Duodenal mucosa (tissue), 2 donors: Measurements from ENCODE around the gene HNF1B.

Experiments used
- H3K27ac ChIP-seq: one replicate; pipeline ENCODE4 v1.7.0; 2013; ENCODE audit warnings: low read depth, low read length
- H3K27me3 ChIP-seq, 2 donors: one replicate each; pipeline ENCODE4 v1.7.0; 2013; ENCODE audit warnings: low read length in 2 of 2, control low read depth in 1 of 2; ENCODE audit not compliant: insufficient read depth in 2 of 2, control insufficient read depth in 1 of 2
- H3K36me3 ChIP-seq, 2 donors: one replicate each; pipeline ENCODE4 v1.7.0; 2013; ENCODE audit warnings: low read length in 2 of 2, control low read depth in 1 of 2; ENCODE audit not compliant: insufficient read depth in 2 of 2, control insufficient read depth in 1 of 2
- H3K4me1 ChIP-seq, 2 donors: one replicate each; pipeline ENCODE4 v1.7.0; 2013; ENCODE audit warnings: low read length in 2 of 2, control low read depth in 1 of 2; ENCODE audit not compliant: insufficient read depth in 2 of 2, control insufficient read depth in 1 of 2
- H3K4me3 ChIP-seq, 2 donors: one replicate each; pipeline ENCODE4 v1.7.0; 2013; ENCODE audit warnings: low read length in 2 of 2, low read depth in 1 of 2
- H3K9ac ChIP-seq, 2 donors: one replicate each; pipeline ENCODE4 v1.7.0; 2013; ENCODE audit warnings: low read length in 2 of 2, low read depth in 1 of 2
- H3K9me3 ChIP-seq, 2 donors: one replicate each; pipeline ENCODE4 v1.7.0; 2013; ENCODE audit warnings: low read length in 2 of 2, control low read depth in 1 of 2; ENCODE audit not compliant: control insufficient read depth in 1 of 2

Gene HNF1B

GRCh38 chr17:37762666-37763065 is 17.8 kb upstream of the HNF1B start:
- Histone ChIP-seq H3K27ac (no peak overlapping the region), H3K9me3 (no peaks in the 10 kb centered on the region), H3K4me3 (no peak overlapping the region), H3K36me3 (no peaks in the 10 kb centered on the region), H3K4me1 (peaks cover 4 to 6% of the 10 kb centered on the region in 2 donors), H3K27me3 (no peaks in the 10 kb centered on the region), H3K9ac (no peak overlapping the region)

- Histone ChIP-seq H3K4me3 (no peak overlapping the region), H3K27me3 (no peaks in the 10 kb centered on the region)
Measured at GRCh38 chr17:37761961-37762360, 17.1 kb upstream of the HNF1B start.

GRCh38 chr17:37761059-37761458 is 16.2 kb upstream of the HNF1B start:
- no peak overlapping the region for H3K4me3 ChIP-seq
- H3K27ac ChIP-seq = no peak overlapping the region
- H3K4me1 ChIP-seq = peaks cover 0 to 3% of the 10 kb centered on the region in 2 donors
- no peaks in the 10 kb centered on the region for H3K9me3 ChIP-seq
- H3K27me3 ChIP-seq = no peaks in the 10 kb centered on the region
- no peak overlapping the region for H3K9ac ChIP-seq
- no peaks in the 10 kb centered on the region for H3K36me3 ChIP-seq

More at GRCh38 chr17:37761961-37762360, 17.1 kb upstream of the HNF1B start:
- peaks cover under 1 to 5% of the 10 kb centered on the region in 2 donors for H3K4me1 ChIP-seq
- no peak overlapping the region for H3K27ac ChIP-seq
- H3K36me3 ChIP-seq = no peaks in the 10 kb centered on the region
- no peak overlapping the region for H3K9ac ChIP-seq
- H3K9me3 ChIP-seq = no peaks in the 10 kb centered on the region

GRCh38 chr17:37759014-37759637 is 14.3 kb upstream of the HNF1B start:
- no peak overlapping the region for H3K9ac ChIP-seq
- H3K27ac ChIP-seq = no peak overlapping the region
- H3K9me3 ChIP-seq = no peaks in the 10 kb centered on the region
- no peaks in the 10 kb centered on the region for H3K36me3 ChIP-seq
- H3K27me3 ChIP-seq = peaks cover 0 to 6% of the 10 kb centered on the region in 2 donors
- H3K4me3 ChIP-seq = no peak overlapping the region
- no peaks in the 10 kb centered on the region for H3K4me1 ChIP-seq

- Histone ChIP-seq H3K36me3 (no peaks in the 10 kb centered on the region), H3K9me3 (no peaks in the 10 kb centered on the region), H3K27ac (no peak overlapping the region), H3K9ac (no peak overlapping the region), H3K4me3 (no peak overlapping the region), H3K4me1 (peaks cover 0 to 3% of the 10 kb centered on the region in 2 donors), H3K27me3 (peaks cover 0 to 6% of the 10 kb centered on the region in 2 donors)
Measured at GRCh38 chr17:37756051-37756450, 11.2 kb upstream of the HNF1B start.

GRCh38 chr17:37755455-37755854 is 10.6 kb upstream of the HNF1B start:
- no peak overlapping the region for H3K4me3 ChIP-seq
- H3K4me1 ChIP-seq = peaks cover 0 to 3% of the 10 kb centered on the region in 2 donors
- no peak overlapping the region for H3K9ac ChIP-seq
- H3K36me3 ChIP-seq = no peaks in the 10 kb centered on the region
- no peaks in the 10 kb centered on the region for H3K9me3 ChIP-seq
- no peak overlapping the region for H3K27ac ChIP-seq
- peaks cover 0 to 6% of the 10 kb centered on the region in 2 donors for H3K27me3 ChIP-seq

GRCh38 chr17:37754363-37754762 is 9.5 kb upstream of the HNF1B start:
- peaks cover 0 to 6% of the 10 kb centered on the region in 2 donors for H3K27me3 ChIP-seq
- no peaks in the 10 kb centered on the region for H3K9me3 ChIP-seq
- no peak overlapping the region for H3K4me3 ChIP-seq
- H3K27ac ChIP-seq = no peak overlapping the region
- no peak overlapping the region for H3K9ac ChIP-seq
- peaks cover 0 to 3% of the 10 kb centered on the region in 2 donors for H3K4me1 ChIP-seq
- H3K36me3 ChIP-seq = no peaks in the 10 kb centered on the region

GRCh38 chr17:37752482-37752881 is 7.6 kb upstream of the HNF1B start:
- no peaks in the 10 kb centered on the region for H3K9me3 ChIP-seq
- no peak overlapping the region for H3K4me3 ChIP-seq
- H3K36me3 ChIP-seq = no peaks in the 10 kb centered on the region
- peaks cover 0 to 11% of the 10 kb centered on the region in 2 donors for H3K4me1 ChIP-seq
- H3K9ac ChIP-seq = no peak overlapping the region
- peaks cover 0 to 6% of the 10 kb centered on the region in 2 donors for H3K27me3 ChIP-seq
- H3K27ac ChIP-seq = no peak overlapping the region

- Histone ChIP-seq H3K4me3 (no peak overlapping the region), H3K36me3 (no peaks in the 10 kb centered on the region), H3K27ac (no peak overlapping the region), H3K27me3 (peaks cover 9 to 11% of the 10 kb centered on the region in 2 donors), H3K4me1 (peaks cover 4 to 19% of the 10 kb centered on the region in 2 donors), H3K9me3 (no peaks in the 10 kb centered on the region), H3K9ac (no peak overlapping the region)
Measured at GRCh38 chr17:37750768-37751475, 6.1 kb upstream of the HNF1B start.

- no peak overlapping the region for H3K9ac ChIP-seq
- H3K27me3 ChIP-seq = peaks cover 9 to 12% of the 10 kb centered on the region in 2 donors
- no peaks in the 10 kb centered on the region for H3K9me3 ChIP-seq
- no peaks in the 10 kb centered on the region for H3K36me3 ChIP-seq
- no peak overlapping the region for H3K27ac ChIP-seq
- no peak overlapping the region for H3K4me3 ChIP-seq
- peaks cover 4 to 19% of the 10 kb centered on the region in 2 donors for H3K4me1 ChIP-seq
Measured at GRCh38 chr17:37750292-37750691, 5.4 kb upstream of the HNF1B start.
